ENCODE results near the gene SLC9A9.
A peak's percentile ranks its signal among the peaks of the same experiment; 100 is the strongest.

Gene SLC9A9

GRCh38 chr3:143795874-143796273 is 52.4 kb downstream of the SLC9A9 start:
- no peak overlapping the region for H3K4ac ChIP-seq (ENCODE audit: low read depth, low read length)
- peak overlapping the region; percentile 20 for H3K18ac ChIP-seq (ENCODE audit: low read length)
- H4K5ac ChIP-seq (ENCODE audit: low read length): no peak overlapping the region

DNA sequence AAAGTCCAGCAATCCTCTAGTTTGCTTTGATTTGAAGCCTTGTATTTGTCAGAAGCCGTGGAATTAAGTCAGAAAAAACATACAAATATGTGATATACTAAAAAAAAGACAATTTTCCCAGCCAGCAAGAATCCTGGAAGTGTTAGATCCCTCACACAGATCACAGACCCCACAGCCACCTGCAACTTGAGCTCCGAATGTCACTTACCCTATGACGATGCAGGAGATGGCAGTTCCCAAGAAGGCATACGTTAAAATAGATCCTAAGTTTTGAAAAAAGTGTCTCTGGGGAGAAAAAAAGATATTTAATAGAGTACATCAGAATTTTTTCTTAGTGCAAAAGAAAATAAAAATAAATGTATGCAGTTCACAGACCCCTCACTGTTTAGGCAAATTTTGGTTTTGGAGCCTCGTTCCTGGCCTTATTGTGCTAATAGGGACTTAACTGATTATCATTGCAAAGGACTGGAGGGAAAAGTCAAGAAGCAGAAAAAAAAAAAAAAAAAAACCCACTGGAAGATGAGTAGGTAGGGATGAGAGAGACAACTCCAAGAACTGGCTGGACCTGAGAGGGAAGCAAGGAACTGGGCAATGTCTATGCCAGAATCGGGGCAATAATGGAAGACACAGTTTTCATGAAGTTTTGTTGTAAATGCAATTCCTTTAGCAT is 53.3 kb downstream of the SLC9A9 start:
- H3K27ac ChIP-seq (ENCODE audit: low read depth, low read length): no peak overlapping the region
- H3K79me1 ChIP-seq (ENCODE audit: low read length): no peaks in the 10 kb centered on the region
- H3K4me2 ChIP-seq (ENCODE audit: low read length): no peak overlapping the region
- no peak overlapping the region for H4K5ac ChIP-seq (ENCODE audit: low read length)
- peak overlapping the region; percentile 51 for H3K18ac ChIP-seq (ENCODE audit: low read length)
- H3K36me3 ChIP-seq (ENCODE audit: control insufficient read depth, insufficient read depth, low read length): no peaks in the 10 kb centered on the region
- no peak overlapping the region for H3K9ac ChIP-seq (ENCODE audit: low read length)
- H2BK15ac ChIP-seq (replicated peaks; ENCODE audit: low read depth): no peak overlapping the region
- no peak overlapping the region for H3K23ac ChIP-seq (ENCODE audit: low read length)
- H2AK5ac ChIP-seq (ENCODE audit: low read length): no peak overlapping the region
- no peak for DNase-seq
- no CpG with 5 or more reads among the region's 6 CpGs for WGBS (ENCODE audit: extremely low coverage, insufficient coverage, low lambda C conversion rate)
- H2BK5ac ChIP-seq (ENCODE audit: low read length): no peak overlapping the region
- H3K79me2 ChIP-seq (ENCODE audit: control insufficient read depth, insufficient read depth, low read length): no peaks in the 10 kb centered on the region
- H3K56ac ChIP-seq (ENCODE audit: low read length): no peak overlapping the region
- no peaks in the 10 kb centered on the region for H3K27me3 ChIP-seq (ENCODE audit: insufficient read depth, low read length, poor library complexity)
- H2BK120ac ChIP-seq (ENCODE audit: low read depth, low read length): no peak overlapping the region
- H4K8ac ChIP-seq (ENCODE audit: low read depth, low read length): no peak overlapping the region
- H3K4me1 ChIP-seq (ENCODE audit: control insufficient read depth, low read depth, low read length): no peaks in the 10 kb centered on the region
- H3K4me3 ChIP-seq (ENCODE audit: low read length): no peak overlapping the region
- no peak overlapping the region for H3K4ac ChIP-seq (ENCODE audit: low read depth, low read length)

More at GRCh38 chr3:143795874-143796273, 52.4 kb downstream of the SLC9A9 start:
- Histone ChIP-seq H3K27ac (ENCODE audit: low read depth, low read length) (no peak overlapping the region), H3K4me3 (ENCODE audit: low read length) (no peak overlapping the region), H2BK15ac (replicated peaks; ENCODE audit: low read depth) (no peak overlapping the region), H3K36me3 (ENCODE audit: control insufficient read depth, insufficient read depth, low read length) (no peaks in the 10 kb centered on the region), H3K9ac (ENCODE audit: low read length) (no peak overlapping the region), H3K79me2 (ENCODE audit: control insufficient read depth, insufficient read depth, low read length) (no peaks in the 10 kb centered on the region), H3K27me3 (ENCODE audit: insufficient read depth, low read length, poor library complexity) (no peaks in the 10 kb centered on the region), H3K56ac (ENCODE audit: low read length) (peak overlapping the region; percentile 56), H3K23ac (ENCODE audit: low read length) (no peak overlapping the region), H2AK5ac (ENCODE audit: low read length) (peak overlapping the region; percentile 65), H3K79me1 (ENCODE audit: low read length) (no peaks in the 10 kb centered on the region), H4K8ac (ENCODE audit: low read depth, low read length) (no peak overlapping the region), H3K4me1 (ENCODE audit: control insufficient read depth, low read depth, low read length) (no peaks in the 10 kb centered on the region), H2BK120ac (ENCODE audit: low read depth, low read length) (peak overlapping the region; percentile 85), H3K4me2 (ENCODE audit: low read length) (no peak overlapping the region), H2BK5ac (ENCODE audit: low read length) (no peak overlapping the region)
- DNase-seq: no peak
- no CpG with 5 or more reads among the region's 2 CpGs for WGBS (ENCODE audit: extremely low coverage, insufficient coverage, low lambda C conversion rate)

- H3K79me1 ChIP-seq (ENCODE audit: low read length): no peaks in the 10 kb centered on the region
- H3K4me3 ChIP-seq (ENCODE audit: low read length): no peak overlapping the region
- no peak overlapping the region for H3K18ac ChIP-seq (ENCODE audit: low read length)
- no peak overlapping the region for H3K4ac ChIP-seq (ENCODE audit: low read depth, low read length)
- no CpG with 5 or more reads among the region's 3 CpGs for WGBS (ENCODE audit: extremely low coverage, insufficient coverage, low lambda C conversion rate)
- H2AK5ac ChIP-seq (ENCODE audit: low read length): no peak overlapping the region
- H3K79me2 ChIP-seq (ENCODE audit: control insufficient read depth, insufficient read depth, low read length): no peaks in the 10 kb centered on the region
- no peak overlapping the region for H3K27ac ChIP-seq (ENCODE audit: low read depth, low read length)
- H3K9ac ChIP-seq (ENCODE audit: low read length): no peak overlapping the region
- H3K4me2 ChIP-seq (ENCODE audit: low read length): no peak overlapping the region
- H3K36me3 ChIP-seq (ENCODE audit: control insufficient read depth, insufficient read depth, low read length): no peaks in the 10 kb centered on the region
- peak overlapping the region; percentile 82 for H2BK120ac ChIP-seq (ENCODE audit: low read depth, low read length)
- no peak overlapping the region for H3K56ac ChIP-seq (ENCODE audit: low read length)
- no peak for DNase-seq
- no peak overlapping the region for H2BK15ac ChIP-seq (replicated peaks; ENCODE audit: low read depth)
- H3K27me3 ChIP-seq (ENCODE audit: insufficient read depth, low read length, poor library complexity): no peaks in the 10 kb centered on the region
- no peak overlapping the region for H3K23ac ChIP-seq (ENCODE audit: low read length)
- no peak overlapping the region for H4K5ac ChIP-seq (ENCODE audit: low read length)
- no peak overlapping the region for H4K8ac ChIP-seq (ENCODE audit: low read depth, low read length)
- no peak overlapping the region for H2BK5ac ChIP-seq (ENCODE audit: low read length)
- no peaks in the 10 kb centered on the region for H3K4me1 ChIP-seq (ENCODE audit: control insufficient read depth, low read depth, low read length)
These were observed 54.3 kb downstream of the SLC9A9 start for GRCh38 chr3:143793971-143794370.

DNA sequence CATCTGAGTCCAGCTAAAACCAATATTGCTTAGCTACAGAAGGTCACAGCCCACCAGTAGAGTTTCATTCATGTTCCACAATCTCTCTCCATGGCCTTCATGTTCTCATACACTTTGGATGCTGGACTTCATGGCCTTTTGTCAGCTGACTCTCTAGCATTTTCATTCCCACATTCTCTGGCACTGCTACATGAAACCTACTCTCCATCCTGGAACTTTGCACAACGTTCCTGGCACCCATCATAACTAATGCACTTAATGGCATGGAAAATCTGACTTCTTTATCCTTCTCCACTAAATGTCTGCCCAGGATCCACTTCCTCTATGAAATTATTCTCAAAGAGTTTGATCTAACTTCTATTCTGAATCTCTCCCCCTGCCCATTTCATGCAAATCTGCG is 56.9 kb downstream of the SLC9A9 start:
- no peak overlapping the region for H3K27ac ChIP-seq (ENCODE audit: low read depth, low read length)
- no peaks in the 10 kb centered on the region for H3K36me3 ChIP-seq (ENCODE audit: control insufficient read depth, insufficient read depth, low read length)
- H4K8ac ChIP-seq (ENCODE audit: low read depth, low read length): no peak overlapping the region
- no peak overlapping the region for H3K56ac ChIP-seq (ENCODE audit: low read length)
- no peak for DNase-seq
- H3K4ac ChIP-seq (ENCODE audit: low read depth, low read length): no peak overlapping the region
- no peaks in the 10 kb centered on the region for H3K79me2 ChIP-seq (ENCODE audit: control insufficient read depth, insufficient read depth, low read length)
- no peaks in the 10 kb centered on the region for H3K4me1 ChIP-seq (ENCODE audit: control insufficient read depth, low read depth, low read length)
- no peak overlapping the region for H2BK15ac ChIP-seq (replicated peaks; ENCODE audit: low read depth)
- no CpG with 5 or more reads among the region's 2 CpGs for WGBS (ENCODE audit: extremely low coverage, insufficient coverage, low lambda C conversion rate)
- no peak overlapping the region for H3K9ac ChIP-seq (ENCODE audit: low read length)
- H3K4me3 ChIP-seq (ENCODE audit: low read length): no peak overlapping the region
- H2BK5ac ChIP-seq (ENCODE audit: low read length): no peak overlapping the region
- no peak overlapping the region for H3K23ac ChIP-seq (ENCODE audit: low read length)
- no peak overlapping the region for H4K5ac ChIP-seq (ENCODE audit: low read length)
- H2BK120ac ChIP-seq (ENCODE audit: low read depth, low read length): no peak overlapping the region
- no peak overlapping the region for H3K18ac ChIP-seq (ENCODE audit: low read length)
- no peak overlapping the region for H3K4me2 ChIP-seq (ENCODE audit: low read length)
- no peaks in the 10 kb centered on the region for H3K79me1 ChIP-seq (ENCODE audit: low read length)
- no peak overlapping the region for H2AK5ac ChIP-seq (ENCODE audit: low read length)
- H3K27me3 ChIP-seq (ENCODE audit: insufficient read depth, low read length, poor library complexity): no peaks in the 10 kb centered on the region

DNA sequence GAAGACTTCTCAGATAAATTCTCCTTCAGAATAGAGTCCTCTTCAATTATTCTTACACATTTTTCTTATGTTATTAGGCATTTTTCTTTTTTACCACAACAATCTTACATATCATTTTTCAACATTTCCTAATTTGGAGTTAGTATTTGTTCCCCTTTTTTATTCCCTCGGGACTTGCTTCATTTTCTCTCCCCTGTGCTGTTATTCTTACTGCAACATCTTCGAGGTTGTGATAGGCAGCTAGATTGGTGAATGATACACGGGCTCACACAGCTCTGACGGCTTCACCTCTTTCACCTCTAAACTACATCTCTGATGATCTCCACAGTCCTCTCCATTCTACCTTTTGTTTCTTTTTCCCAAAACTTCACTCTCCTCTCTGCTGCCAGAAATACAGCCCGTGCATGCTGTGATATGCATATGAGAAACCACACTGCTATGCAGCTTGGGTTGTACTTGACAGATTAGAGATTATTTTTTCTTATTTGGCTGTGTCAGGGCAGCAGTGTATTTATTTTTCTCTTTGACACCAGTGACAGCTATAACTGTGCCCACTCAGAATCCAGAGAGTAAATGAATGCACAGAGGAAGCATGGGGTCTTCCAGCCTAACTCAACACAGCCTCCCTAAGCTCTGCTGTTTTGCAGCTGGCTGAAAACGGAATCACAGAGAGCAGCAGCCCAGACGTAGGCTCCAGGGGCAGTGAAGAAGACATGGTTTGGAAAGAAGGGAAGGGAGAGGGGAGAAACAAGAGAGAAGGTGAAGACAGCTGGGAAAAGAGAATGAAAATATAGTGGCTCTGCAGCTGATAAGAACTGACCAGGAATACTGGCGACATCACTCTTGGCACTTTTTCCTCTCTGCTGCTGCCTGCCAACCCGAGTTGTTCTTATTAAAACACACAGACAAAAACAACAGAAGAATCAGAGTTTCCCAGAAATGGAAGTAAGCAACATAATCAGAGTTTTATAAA is 61.8 kb downstream of the SLC9A9 start:
- H3K56ac ChIP-seq (ENCODE audit: low read length): peak overlapping the region; percentile 17
- H3K18ac ChIP-seq (ENCODE audit: low read length): peak overlapping the region; percentile 21
- H3K79me1 ChIP-seq (ENCODE audit: low read length): no peaks in the 10 kb centered on the region
- H2AK5ac ChIP-seq (ENCODE audit: low read length): no peak overlapping the region
- H4K5ac ChIP-seq (ENCODE audit: low read length): no peak overlapping the region
- no peak overlapping the region for H2BK15ac ChIP-seq (replicated peaks; ENCODE audit: low read depth)
- no peaks in the 10 kb centered on the region for H3K27me3 ChIP-seq (ENCODE audit: insufficient read depth, low read length, poor library complexity)
- no peak overlapping the region for H2BK120ac ChIP-seq (ENCODE audit: low read depth, low read length)
- no peak for DNase-seq
- peak overlapping the region; percentile 37 for H2BK5ac ChIP-seq (ENCODE audit: low read length)
- H3K79me2 ChIP-seq (ENCODE audit: control insufficient read depth, insufficient read depth, low read length): no peaks in the 10 kb centered on the region
- no peak overlapping the region for H3K4me2 ChIP-seq (ENCODE audit: low read length)
- H4K8ac ChIP-seq (ENCODE audit: low read depth, low read length): no peak overlapping the region
- no peak overlapping the region for H3K23ac ChIP-seq (ENCODE audit: low read length)
- peaks cover 5% of the 10 kb centered on the region for H3K4me1 ChIP-seq (ENCODE audit: control insufficient read depth, low read depth, low read length)
- H3K36me3 ChIP-seq (ENCODE audit: control insufficient read depth, insufficient read depth, low read length): no peaks in the 10 kb centered on the region
- H3K4me3 ChIP-seq (ENCODE audit: low read length): no peak overlapping the region
- H3K27ac ChIP-seq (ENCODE audit: low read depth, low read length): peak overlapping the region; percentile 51
- WGBS (ENCODE audit: extremely low coverage, insufficient coverage, low lambda C conversion rate): no CpG with 5 or more reads among the region's 9 CpGs
- peak overlapping the region; percentile 4 for H3K9ac ChIP-seq (ENCODE audit: low read length)
- H3K4ac ChIP-seq (ENCODE audit: low read depth, low read length): no peak overlapping the region
